MV-4-11 (cell line): ENCODE results near the gene ALOX12.
A peak's percentile ranks its signal among the peaks of the same experiment; 100 is the strongest.

Experiments used
- DNase-seq: peaks from one replicate; lab custom pipeline; 2025; lab: John Stamatoyannopoulos, UW

ALOX12 gene

GRCh38 chr17:7021993-7022778 is 26.3 kb downstream of the ALOX12 start:
- DNase-seq = peak; percentile 43

GRCh38 chr17:7022781-7023571 is 27.1 kb downstream of the ALOX12 start, which contains the start of gene BCL6B:
Gene BCL6B, plus strand, starts transcription at chr17:7023050. Its CDS starts 622 bp downstream, at chr17:7023672.
- DNase-seq = no peak

- DNase-seq = peak; percentile 97
Observed at GRCh38 chr17:7023576-7024401, 27.9 kb downstream of the ALOX12 start.

GRCh38 chr17:7024402-7024785 is 28.5 kb downstream of the ALOX12 start:
- no peak for DNase-seq

GRCh38 chr17:7025245-7025644 is 29.4 kb downstream of the ALOX12 start:
- DNase-seq = no peak

GRCh38 chr17:7026471-7027115 is 30.7 kb downstream of the ALOX12 start:
- no peak for DNase-seq

GRCh38 chr17:7027335-7027734 is 31.5 kb downstream of the ALOX12 start:
- no peak for DNase-seq

- DNase-seq = no peak
Observed at GRCh38 chr17:7029096-7029495, 33.2 kb downstream of the ALOX12 start.

GRCh38 chr17:7029659-7030058 is 33.8 kb downstream of the ALOX12 start:
- no peak for DNase-seq

GRCh38 chr17:7034955-7035590 is 39.2 kb downstream of the ALOX12 start:
- no peak for DNase-seq

- DNase-seq = peak; percentile 95
Observed at GRCh38 chr17:7035591-7036368, 39.9 kb downstream of the ALOX12 start, which contains the start of gene SLC16A13. Gene SLC16A13, plus strand, starts transcription at chr17:7036015. Its CDS starts 368 bp downstream, at chr17:7036383.

GRCh38 chr17:7038025-7038862 is 42.4 kb downstream of the ALOX12 start:
- DNase-seq = no peak

GRCh38 chr17:7039832-7040231 is 44.0 kb downstream of the ALOX12 start:
- no peak for DNase-seq

GRCh38 chr17:7041607-7042500 is 46.0 kb downstream of the ALOX12 start:
- no peak for DNase-seq

GRCh38 chr17:7042501-7043181 is 46.8 kb downstream of the ALOX12 start:
- DNase-seq = no peak

- no peak for DNase-seq
Observed at GRCh38 chr17:7043182-7043496, 47.3 kb downstream of the ALOX12 start.

GRCh38 chr17:7043497-7044198 is 47.8 kb downstream of the ALOX12 start, which contains the start of gene SLC16A11:
Gene SLC16A11, minus strand, starts transcription at chr17:7044092. Its CDS starts 579 bp downstream, at chr17:7043513.
- no peak for DNase-seq
